Body of pancreas (tissue), 4 donors: ENCODE results near the gene ADGRD1. TPM values are rescaled to one million over a fixed set of nuclear protein-coding genes. Genes with fewer than 3 reads are reported as not detected.

ENCODE experiments used
- ATAC-seq: fragments of 150-250 bp; one replicate; pipeline ENCODE4 v1.9.1; 2016
- DNase-seq, 4 donors: peaks; one replicate each; pipeline ENCODE4 v3.0.0-alpha.2; 2019
- H3K27ac ChIP-seq, 4 donors: fragments of 200-600 bp; sonication (generic); 1 replicate in 3 of 4; 2 replicates in 1 of 4; pipeline versions ENCODE4 v1.5.1 to v1.6.1; 2016 to 2019; ENCODE audit warnings: mild to moderate bottlenecking in 1 of 4, mixed read lengths in 1 of 4, moderate library complexity in 1 of 4
- H3K27me3 ChIP-seq, 2 donors: fragments of 200-600 bp; sonication (generic); one replicate each; pipeline ENCODE4 v1.6.0; 2016; ENCODE audit warnings: mild to moderate bottlenecking in 1 of 2
- H3K36me3 ChIP-seq, 2 donors: fragments of 200-600 bp; sonication (generic); replicated peaks in 1 of 2; 2 replicates each; pipeline ENCODE4 v1.5.1; 2016; ENCODE audit warnings: low read depth in 2 of 2; ENCODE audit not compliant: insufficient read depth in 1 of 2
- H3K4me1 ChIP-seq: fragments of 200-600 bp; sonication (generic); one replicate; pipeline ENCODE4 v1.6.0; 2016
- H3K4me3 ChIP-seq, 2 donors: fragments of 200-600 bp; sonication (generic); 1 replicate in 1 of 2; 2 replicates in 1 of 2; pipeline ENCODE4 v1.5.1; 2016 to 2019
- H3K9me3 ChIP-seq, 3 donors: fragments of 200-600 bp; sonication (generic); 1 replicate in 2 of 3; 2 replicates in 1 of 3; pipeline ENCODE4 v1.5.1; 2016
- POLR2A ChIP-seq, 3 donors: fragments of 450-650 bp; IDR thresholded peaks; one replicate each; pipeline ENCODE4 v1.6.1; 2016; ENCODE audit warnings: antibody characterized with exemption in 3 of 3, mild to moderate bottlenecking in 2 of 3
- WGBS, 2 donors: methylation state at CpG; one replicate each; pipeline ENCODE4 v1.1.5; 2017; 5-methylcytosine and 5-hydroxymethylcytosine counted together
- intact Hi-C: fragments of 100-400 bp; cut with DNase I; formaldehyde crosslinking; loops from one replicate; pipeline ENCODE4 v1.15.1; 2023
- total RNA-seq, 2 donors: library from RNA; depleted of rRNA; stranded (reverse); fragments of >200 nt; gene quantifications; one replicate each; pipeline ENCODE4 v1.1.0, GENCODE V29; 2016
- TF ChIP-seq, protein P1 (sequence below), 7 experiments: fragments of 450-650 bp in 4 of 7; fragments of 200-600 bp in 3 of 7; sonication (generic) in 3 of 7; IDR thresholded peaks; one replicate each; pipeline ENCODE4 v1.5.1; 2016 to 2019; ENCODE audit warnings: antibody characterized with exemption in 7 of 7

ADGRD1 gene
- total RNA-seq, 2 donors from 2014 or later: 4.4 to 4.9 TPM

DNA sequence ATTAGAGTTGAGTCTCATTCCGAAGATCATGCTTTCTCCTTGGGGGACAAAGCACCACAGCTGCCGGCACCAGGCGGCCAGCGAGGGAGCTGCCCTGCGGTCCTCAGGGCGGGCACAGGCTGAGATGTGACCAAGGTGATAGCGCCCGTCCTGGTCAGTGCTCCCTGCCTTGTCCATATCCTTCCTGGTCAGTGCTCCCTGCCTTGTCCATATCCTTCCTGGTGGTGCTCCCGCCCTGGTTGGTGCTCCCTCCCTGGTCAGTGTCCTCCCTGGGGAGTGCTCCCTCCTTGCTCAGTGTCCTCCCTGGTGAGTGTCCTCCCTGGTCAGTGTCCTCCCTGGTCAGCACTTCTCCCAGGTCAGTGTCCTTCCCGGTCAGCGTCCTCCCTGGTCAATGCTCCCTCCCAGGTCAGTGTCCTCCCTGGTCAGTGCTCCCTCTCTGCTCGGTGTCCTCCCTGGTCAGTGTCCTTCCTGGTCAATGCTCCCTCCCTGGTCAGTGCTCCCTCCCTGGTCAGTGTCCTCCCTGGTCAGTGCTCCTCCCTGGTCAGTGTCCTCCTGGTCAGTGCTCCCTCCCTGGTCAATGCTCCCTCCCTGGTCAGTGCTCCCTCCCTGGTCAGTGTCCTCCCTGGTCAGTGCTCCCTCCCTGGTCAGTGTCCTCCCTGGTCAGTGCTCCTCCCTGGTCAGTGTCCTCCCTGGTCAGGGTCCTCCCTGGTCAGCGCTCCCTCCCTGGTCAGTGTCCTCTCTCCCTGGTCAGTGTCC is 92.2 kb downstream of the ADGRD1 start:
- no peaks in the 10 kb centered on the region for H3K36me3 ChIP-seq
- H3K27me3 ChIP-seq: no peaks in the 10 kb centered on the region
- 92 to 94% methylated on average over 5 to 13 of the region's 13 CpGs for WGBS, 2 donors
- H3K9me3 ChIP-seq: no peaks in the 10 kb centered on the region
- no peak for ATAC-seq
- H3K4me3 ChIP-seq: no peak overlapping the region
- no peak overlapping the region for H3K27ac ChIP-seq
- TF ChIP-seq, protein P1, sequence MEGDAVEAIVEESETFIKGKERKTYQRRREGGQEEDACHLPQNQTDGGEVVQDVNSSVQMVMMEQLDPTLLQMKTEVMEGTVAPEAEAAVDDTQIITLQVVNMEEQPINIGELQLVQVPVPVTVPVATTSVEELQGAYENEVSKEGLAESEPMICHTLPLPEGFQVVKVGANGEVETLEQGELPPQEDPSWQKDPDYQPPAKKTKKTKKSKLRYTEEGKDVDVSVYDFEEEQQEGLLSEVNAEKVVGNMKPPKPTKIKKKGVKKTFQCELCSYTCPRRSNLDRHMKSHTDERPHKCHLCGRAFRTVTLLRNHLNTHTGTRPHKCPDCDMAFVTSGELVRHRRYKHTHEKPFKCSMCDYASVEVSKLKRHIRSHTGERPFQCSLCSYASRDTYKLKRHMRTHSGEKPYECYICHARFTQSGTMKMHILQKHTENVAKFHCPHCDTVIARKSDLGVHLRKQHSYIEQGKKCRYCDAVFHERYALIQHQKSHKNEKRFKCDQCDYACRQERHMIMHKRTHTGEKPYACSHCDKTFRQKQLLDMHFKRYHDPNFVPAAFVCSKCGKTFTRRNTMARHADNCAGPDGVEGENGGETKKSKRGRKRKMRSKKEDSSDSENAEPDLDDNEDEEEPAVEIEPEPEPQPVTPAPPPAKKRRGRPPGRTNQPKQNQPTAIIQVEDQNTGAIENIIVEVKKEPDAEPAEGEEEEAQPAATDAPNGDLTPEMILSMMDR (IDR thresholded peaks at IDR 0.05): no peak
- TF ChIP-seq POLR2A (IDR thresholded peaks at IDR 0.05): no peak
- no peak for DNase-seq
- intact Hi-C loops: no loop called here
- H3K4me1 ChIP-seq: no peaks in the 10 kb centered on the region

DNA sequence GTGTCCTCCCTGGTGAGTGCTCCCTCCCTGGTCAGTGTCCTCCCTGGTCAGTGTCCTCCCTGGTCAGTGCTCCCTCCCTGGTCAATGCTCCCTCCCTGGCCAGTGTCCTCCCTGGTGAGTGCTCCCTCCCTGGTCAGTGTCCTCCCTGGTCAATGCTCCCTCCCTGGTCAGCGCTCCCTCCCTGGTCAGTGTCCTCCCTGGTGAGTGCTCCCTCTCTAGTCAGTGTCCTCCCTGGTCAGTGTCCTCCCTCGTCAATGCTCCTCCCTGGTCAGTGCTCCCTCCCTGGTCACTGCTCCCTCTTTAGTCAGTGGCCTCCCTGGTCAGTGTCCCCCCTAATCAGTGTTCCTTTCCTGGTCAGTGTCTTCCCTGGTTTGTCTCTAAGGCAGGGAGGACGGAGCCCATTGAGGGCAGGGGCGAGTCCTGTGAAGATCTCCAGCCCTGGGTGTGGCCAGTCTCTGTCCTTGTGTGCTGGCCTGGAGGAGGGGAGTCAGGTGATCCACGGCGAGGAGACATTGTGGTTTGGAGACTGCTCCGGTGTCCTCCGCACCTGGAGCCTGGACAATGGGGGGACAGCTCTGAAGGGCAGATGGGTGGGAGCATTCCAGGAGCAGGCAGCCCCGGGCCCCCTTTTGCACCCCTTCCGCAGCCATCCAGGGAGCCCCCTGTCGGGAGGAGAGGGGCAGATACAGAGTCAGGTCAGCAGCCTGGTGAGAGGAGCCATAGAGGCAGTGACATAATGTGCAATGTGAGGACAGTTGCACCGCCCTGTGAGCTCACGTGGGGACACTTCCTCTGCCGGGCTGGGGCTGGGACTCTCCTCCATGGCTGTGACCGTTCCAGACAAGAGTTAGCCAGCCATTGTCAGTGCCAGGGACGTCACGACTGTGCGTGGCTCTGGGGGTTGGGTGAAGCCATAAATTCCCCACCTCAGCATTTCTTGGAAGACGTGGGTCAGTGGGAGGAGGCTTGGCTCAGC is 93.4 kb downstream of the ADGRD1 start:
- intact Hi-C loops: no loop called here
- H3K27me3 ChIP-seq: no peaks in the 10 kb centered on the region
- peak; percentile 30 for ATAC-seq
- DNase-seq: no peak
- H3K9me3 ChIP-seq: no peaks in the 10 kb centered on the region
- no peaks in the 10 kb centered on the region for H3K4me1 ChIP-seq
- no peak overlapping the region for H3K4me3 ChIP-seq
- no peak overlapping the region for H3K27ac ChIP-seq
- 79 to 84% methylated on average over 12 to 19 of the region's 19 CpGs for WGBS, 2 donors
- no peaks in the 10 kb centered on the region for H3K36me3 ChIP-seq
- no peak for TF ChIP-seq POLR2A (IDR thresholded peaks at IDR 0.05)
- TF ChIP-seq, protein P1 (IDR thresholded peaks at IDR 0.05): no peak

DNA sequence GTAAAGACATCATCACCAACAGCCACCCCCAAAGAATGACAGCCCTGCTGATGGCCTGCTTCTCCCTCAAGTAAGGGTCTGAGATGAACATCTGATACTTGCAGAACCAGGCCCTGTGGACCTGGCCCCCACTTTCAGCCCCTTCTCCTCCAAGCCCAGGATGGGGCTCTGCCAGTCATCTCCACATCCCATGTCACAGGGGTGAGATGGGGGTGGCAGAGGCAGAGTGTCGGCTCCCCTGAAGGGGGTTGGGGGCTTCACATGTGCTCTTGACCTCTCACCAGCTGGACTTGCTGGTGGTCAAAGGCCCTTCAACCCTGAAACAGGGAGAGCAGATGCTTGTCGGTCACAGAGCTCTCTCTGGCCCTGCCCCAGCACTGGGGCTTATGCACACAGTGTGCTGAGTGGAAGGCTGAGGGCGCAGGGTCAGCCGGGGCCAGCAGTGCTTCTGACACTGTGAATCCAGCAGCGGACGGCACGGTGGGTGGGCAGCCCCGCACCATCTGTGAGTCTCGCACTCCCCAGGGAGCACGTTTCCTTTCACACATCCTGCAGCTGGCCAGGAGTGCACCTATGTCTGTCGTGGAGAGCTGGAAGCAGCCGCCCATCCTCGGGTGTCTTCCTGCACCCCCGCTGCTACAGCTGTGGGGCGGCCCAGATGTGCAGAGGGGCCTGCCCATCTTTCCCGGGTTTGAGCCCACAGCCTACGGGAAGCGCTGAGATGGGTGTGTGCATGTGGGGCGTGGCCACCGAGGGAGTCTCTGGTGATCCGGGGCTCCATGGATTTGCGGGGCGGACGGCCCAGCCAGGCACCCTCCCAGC is 94.3 kb downstream of the ADGRD1 start:
- 62 to 63% methylated on average over 17 to 24 of the region's 24 CpGs for WGBS, 2 donors
- Histone ChIP-seq H3K9me3 (no peaks in the 10 kb centered on the region), H3K36me3 (no peaks in the 10 kb centered on the region), H3K4me1 (no peaks in the 10 kb centered on the region), H3K4me3 (no peak overlapping the region), H3K27me3 (no peaks in the 10 kb centered on the region), H3K27ac (no peak overlapping the region)
- intact Hi-C loops: no loop called here
- TF ChIP-seq, protein P1 (IDR thresholded peaks at IDR 0.05): no peak
- no peak for TF ChIP-seq POLR2A (IDR thresholded peaks at IDR 0.05)
- no peak for ATAC-seq
- DNase-seq: no peak

DNA sequence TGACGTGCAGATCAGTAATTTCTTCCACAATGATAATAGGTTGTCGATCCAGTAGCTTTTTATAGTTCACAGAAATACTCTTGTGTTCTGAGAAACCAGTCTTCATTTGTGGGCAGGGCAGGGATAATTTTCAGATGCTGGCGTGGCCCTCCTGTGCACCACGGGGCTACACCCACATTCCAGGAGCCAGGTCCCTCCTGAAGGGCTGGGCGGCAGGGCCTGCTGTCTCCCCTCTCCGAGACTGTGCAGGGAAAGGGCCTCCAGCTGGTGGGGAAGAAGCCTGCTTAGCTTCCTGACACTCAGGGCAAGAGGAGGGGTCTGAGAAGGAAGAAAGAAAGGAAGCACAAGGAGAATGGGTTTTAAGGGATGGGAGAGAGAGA is 94.9 kb downstream of the ADGRD1 start:
- DNase-seq: no peak
- H3K9me3 ChIP-seq: no peaks in the 10 kb centered on the region
- H3K27ac ChIP-seq: no peak overlapping the region
- H3K27me3 ChIP-seq: no peaks in the 10 kb centered on the region
- H3K36me3 ChIP-seq: no peaks in the 10 kb centered on the region
- intact Hi-C loops: no loop called here
- TF ChIP-seq, protein P1 (IDR thresholded peaks at IDR 0.05): no peak
- no peak for ATAC-seq
- no peak overlapping the region for H3K4me3 ChIP-seq
- 45 to 70% methylated on average over 2 to 6 of the region's 6 CpGs for WGBS, 2 donors
- no peaks in the 10 kb centered on the region for H3K4me1 ChIP-seq
